Heart left ventricle (tissue), 16 donors: ENCODE data around the gene CHP2. TPM values are rescaled to one million over a fixed set of nuclear protein-coding genes. Genes with fewer than 3 reads are reported as not detected.

Source experiments
- ATAC-seq, 4 donors: fragments of 200-7000 bp; cut with Tn5 transposase; one replicate each; pipeline ENCODE4 v1.9.1; 2020 to 2022; ENCODE audit warnings: moderate library complexity in 4 of 4, mild to moderate bottlenecking in 3 of 4, moderate number of reproducible peaks in 1 of 4
- DNase-seq, 5 donors: peaks; one replicate each; pipeline ENCODE4 v3.0.0-alpha.2; 2020
- H3K27ac ChIP-seq, 12 donors: fragments of 200-600 bp; sonication (generic) in 4 of 12; one replicate each; pipeline versions ENCODE4 v1.5.0 to v1.8.0; 2016 to 2022; ENCODE audit warnings: mild to moderate bottlenecking in 2 of 12
- H3K27me3 ChIP-seq, 9 donors: fragments of 200-600 bp; sonication (generic) in 2 of 9; one replicate each; pipeline versions ENCODE4 v1.5.1 to v1.8.0; 2016 to 2022; ENCODE audit warnings: mild to moderate bottlenecking in 3 of 9
- H3K36me3 ChIP-seq, 9 donors: fragments of 200-600 bp; sonication (generic) in 2 of 9; one replicate each; pipeline versions ENCODE4 v1.5.0 to v1.8.0; 2018 to 2022; ENCODE audit warnings: mild to moderate bottlenecking in 2 of 9
- H3K4me1 ChIP-seq, 12 donors: fragments of 200-600 bp; sonication (generic) in 4 of 12; one replicate each; pipeline versions ENCODE4 v1.5.0 to v1.8.0; 2016 to 2022; ENCODE audit warnings: mild to moderate bottlenecking in 3 of 12
- H3K4me3 ChIP-seq, 12 donors: fragments of 200-600 bp; sonication (generic) in 4 of 12; one replicate each; pipeline versions ENCODE4 v1.5.0 to v1.8.0; 2017 to 2022; ENCODE audit warnings: mild to moderate bottlenecking in 9 of 12, moderate library complexity in 4 of 12
- H3K9me3 ChIP-seq, 12 donors: fragments of 200-600 bp; sonication (generic) in 4 of 12; one replicate each; pipeline versions ENCODE4 v1.5.0 to v1.8.0; 2016 to 2022; ENCODE audit warnings: mild to moderate bottlenecking in 1 of 12
- CTCF ChIP-seq, 12 donors: fragments of 200-600 bp; sonication (generic) in 4 of 12; IDR thresholded peaks; one replicate each; pipeline versions ENCODE4 v1.5.0 to v1.8.0; 2018 to 2022; ENCODE audit warnings: antibody characterized with exemption in 12 of 12, mild to moderate bottlenecking in 5 of 12
- POLR2A ChIP-seq, 2 donors: fragments of 450-650 bp; IDR thresholded peaks; one replicate each; pipeline ENCODE4 v1.6.1; 2017; ENCODE audit warnings: antibody characterized with exemption in 2 of 2, mild to moderate bottlenecking in 2 of 2, moderate library complexity in 2 of 2
- WGBS, 4 donors: extraction: QIAGEN DNeasy Blood & Tissue Kit in 2 of 4; methylation state at CpG; one replicate each; pipeline versions ENCODE4 v1.1.5 to v1.1.7; 2013 to 2018; 5-methylcytosine and 5-hydroxymethylcytosine counted together
- intact Hi-C, 10 donors: fragments of 100-400 bp; cut with DNase I; formaldehyde crosslinking; loops; one replicate each; pipeline versions ENCODE4 v1.11.1 to v1.14.2; 2022
- polyA plus RNA-seq, 2 donors: library from polyadenylated mRNA; stranded (reverse); fragments of 200-250 nt; gene quantifications; one replicate each; pipeline ENCODE4 v1.2.3, GENCODE V29; 2013
- total RNA-seq, 9 donors: library from RNA; depleted of rRNA in 2 of 9; stranded (reverse); fragments of >200 nt in 2 of 9; fragmentation: NEBNext Ultra II Directional in 3 of 9; extraction: Animal tissue kit (Norgen Biotek cat#: 25700) in 3 of 9; gene quantifications; one replicate each; pipeline versions ENCODE4 v1.1.0 to v1.2.4, GENCODE V29; 2016 to 2023
- donor health status: ischemic (EF 13 %, LVEDD 7.1; RV severe dilation, severe dysfunction).
- donor health status: healthy with polysubstance abuse.
- donor health status: DM: no; HTN: yes; CAD: no.
- donor health status: DM: no; HTN: no; CAD: no.
- donor health status: ischemic (EF 25% LVEDD 6.9; RV normal size, moderate dysfunction).
- donor health status: ischemic (EF 25% LVEDD 5.7; RV mildly dilated, moderate dysfunction).
- donor health status: healthy.
- donor health status: DM: yes; HTN: yes; CAD: no.
- donor health status: ischemic (EF 35%, LVEDD 5.7; RV mildly dilated, moderate dysfunction).
- donor health status: nonischemic (EF 11% LVEDD 7.7; RV severe dilation, severe dysfunction).
- donor health status: DM: yes; HTN: yes; CAD: no.
- donor health status: PGD.
- donor health status: ischemic (EF 29% LVEDD 5.4; RV normal size, mild dysfunction).
- donor health status: nonischemic (EF 23%, LVEDD 6.1; RV moderate dilation, normal function).

The CHP2 gene
- total and polyA plus RNA-seq, 11 donors, result 0.08 TPM; not detected in 10

- peaks cover 0 to 33% (median 2%) of the 10 kb centered on the region in 9 donors for H3K27me3 ChIP-seq
- ATAC-seq (peak in 2 of 4 donors; percentile 48 to 61), DNase-seq (peak in 2 of 5 donors; percentile 26 to 31)
- no peaks in the 10 kb centered on the region for H3K36me3 ChIP-seq
- H3K27ac ChIP-seq, result no peak overlapping the region
- TF ChIP-seq CTCF (IDR thresholded peaks at IDR 0.05) (no peak), POLR2A (IDR thresholded peaks at IDR 0.05) (no peak)
- intact Hi-C loops, result loop anchor here in 5 of 10 donors (5.0 to 10.0 kb wide), 3 partner anchors 208 to 698 kb away; no protein-coding TSS in a partner anchor
- 40 to 52% (median 44%) methylated on average over 1 of the region's 1 CpG for WGBS, 4 donors
- no peak overlapping the region for H3K4me3 ChIP-seq
- H3K4me1 ChIP-seq, result peaks cover 0 to 7% (median 0%) of the 10 kb centered on the region in 12 donors
- no peaks in the 10 kb centered on the region for H3K9me3 ChIP-seq
Observed at GRCh38 chr16:23807028-23807427, 52.2 kb downstream of the CHP2 start.

Other genes with a start within 250 kb of the CHP2 start
- gene GGA2, start 244.5 kb upstream of the CHP2 start, total RNA-seq, result 10 to 100 TPM; 30.8 to 73.8 (median 47.5) TPM
- 10 to 100 TPM; 17.9 to 20.0 TPM for gene GGA2, start 244.5 kb upstream of the CHP2 start, polyA plus RNA-seq
- gene EARS2, start 197.7 kb upstream of the CHP2 start, total RNA-seq, result 10 to 100 TPM; 12.2 to 37.0 (median 21.5) TPM
- 10 to 100 TPM; 16.7 to 22.8 TPM for gene EARS2, start 197.7 kb upstream of the CHP2 start, polyA plus RNA-seq
- 100 to 1,000 TPM in 2 of 9 donors, 10 to 100 TPM in 7; 42.0 to 116 (median 57.7) TPM for gene UBFD1, start 197.3 kb upstream of the CHP2 start, total RNA-seq
- gene UBFD1, start 197.3 kb upstream of the CHP2 start, polyA plus RNA-seq, result 10 to 100 TPM; 17.9 to 40.2 TPM
- gene NDUFAB1, start 158.7 kb upstream of the CHP2 start, total RNA-seq, result 100 to 1,000 TPM; 298 to 896 (median 409) TPM
- 100 to 1,000 TPM; 582 to 605 TPM for gene NDUFAB1, start 158.7 kb upstream of the CHP2 start, polyA plus RNA-seq
- gene PALB2, start 113.7 kb upstream of the CHP2 start, total RNA-seq, result 1 to 10 TPM; 3.8 to 7.4 (median 4.5) TPM
- gene PALB2, start 113.7 kb upstream of the CHP2 start, polyA plus RNA-seq, result 1 to 10 TPM; 3.4 to 5.7 TPM
- 10 to 100 TPM; 26.8 to 56.0 (median 40.5) TPM for gene DCTN5, start 113.6 kb upstream of the CHP2 start, total RNA-seq
- gene DCTN5, start 113.6 kb upstream of the CHP2 start, polyA plus RNA-seq, result 10 to 100 TPM in 1 of 2 donors, 1 to 10 TPM in 1; 7.4 to 36.9 TPM
- 1 to 10 TPM in 6 of 9 donors, under 1 TPM in 3; 0.19 to 9.2 (median 1.1) TPM for gene PLK1, start 76.1 kb upstream of the CHP2 start, total RNA-seq
- gene PLK1, start 76.1 kb upstream of the CHP2 start, polyA plus RNA-seq, result under 1 TPM; 0.69 to 0.72 TPM
- not detected for gene ERN2, start 41.8 kb upstream of the CHP2 start, total RNA-seq
- under 1 TPM in 1 of 2 donors, not detected in 1; 0.07 TPM for gene ERN2, start 41.8 kb upstream of the CHP2 start, polyA plus RNA-seq
- 10 to 100 TPM in 1 of 9 donors, 1 to 10 TPM in 6, under 1 TPM in 2; 0.75 to 18.4 (median 1.8) TPM for gene PRKCB, start 81.0 kb downstream of the CHP2 start, total RNA-seq
- gene PRKCB, start 81.0 kb downstream of the CHP2 start, polyA plus RNA-seq, result under 1 TPM; 0.30 to 0.55 TPM